ENCODE measurements around the gene CD14.

The CD14 gene

GRCh38 chr5:140633021-140633471, at the start of gene CD14:
TSS of gene CD14 (minus strand) at chr5:140633175. CDS start at chr5:140633071, 104 bp downstream.
- Histone ChIP-seq H3K4me2 (no peak within 1 kb of the TSS), H3K27me3 (ENCODE audit: insufficient read depth, low read depth) (no peaks in the 10 kb centered on the region), H3K79me2 (ENCODE audit: insufficient read depth, low read depth) (no peaks in the 10 kb centered on the region), H2AFZ (ENCODE audit: low read depth) (no peak within 1 kb of the TSS), H4K20me1 (ENCODE audit: insufficient read depth) (no peaks in the 10 kb centered on the region), H3K4me1 (ENCODE audit: low read depth, poor library complexity, severe bottlenecking) (no peaks in the 10 kb centered on the region), H3K36me3 (ENCODE audit: insufficient read depth) (no peaks in the 10 kb centered on the region), H3K27ac (no peak within 1 kb of the TSS), H3K9ac (no peak within 1 kb of the TSS), H3K4me3 (IDR thresholded peaks at IDR 0.05; ENCODE audit: insufficient read depth, low read depth, low read length) (no peak within 1 kb of the TSS)
- TF ChIP-seq CTCF (conservative IDR thresholded peaks at IDR 0.05; ENCODE audit: low read depth, low read length), result no peak

DNA sequence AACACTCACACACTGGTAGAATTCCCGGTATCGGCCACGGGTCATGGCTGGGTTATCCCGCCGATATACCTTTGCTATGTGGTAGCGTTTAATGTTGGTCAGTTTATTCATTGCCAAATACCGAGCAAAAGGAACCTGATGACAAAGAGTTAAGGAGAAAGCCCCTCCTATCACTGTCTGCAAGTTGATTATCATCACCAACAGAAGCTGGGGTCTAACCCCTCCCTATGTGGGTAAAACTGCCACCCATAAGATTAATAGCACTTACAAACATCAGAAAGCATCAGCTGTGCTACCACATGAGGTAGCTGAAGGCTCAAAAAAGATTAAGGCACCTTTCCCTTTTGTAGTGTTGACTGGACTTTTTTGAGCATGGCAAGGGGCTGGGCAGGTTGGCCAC, 46.0 kb upstream of the CD14 start:
- no peaks in the 10 kb centered on the region for H3K36me3 ChIP-seq (ENCODE audit: insufficient read depth)
- TF ChIP-seq CTCF (conservative IDR thresholded peaks at IDR 0.05; ENCODE audit: low read depth, low read length), result no peak
- H3K27me3 ChIP-seq (ENCODE audit: insufficient read depth, low read depth), result no peaks in the 10 kb centered on the region
- H4K20me1 ChIP-seq (ENCODE audit: insufficient read depth), result no peaks in the 10 kb centered on the region
- no peak overlapping the region for H3K4me2 ChIP-seq
- no peak overlapping the region for H3K4me3 ChIP-seq (IDR thresholded peaks at IDR 0.05; ENCODE audit: insufficient read depth, low read depth, low read length)
- no peak overlapping the region for H3K27ac ChIP-seq
- H2AFZ ChIP-seq (ENCODE audit: low read depth), result no peak overlapping the region
- peaks cover 4% of the 10 kb centered on the region for H3K4me1 ChIP-seq (ENCODE audit: low read depth, poor library complexity, severe bottlenecking)
- H3K9ac ChIP-seq, result no peak overlapping the region
- H3K79me2 ChIP-seq (ENCODE audit: insufficient read depth, low read depth), result no peaks in the 10 kb centered on the region

GRCh38 chr5:140677947-140678346, 45.0 kb upstream of the CD14 start:
- no peak overlapping the region for H3K4me2 ChIP-seq
- no peak overlapping the region for H3K4me3 ChIP-seq (IDR thresholded peaks at IDR 0.05; ENCODE audit: insufficient read depth, low read depth, low read length)
- no peaks in the 10 kb centered on the region for H3K79me2 ChIP-seq (ENCODE audit: insufficient read depth, low read depth)
- H3K27ac ChIP-seq, result no peak overlapping the region
- H3K4me1 ChIP-seq (ENCODE audit: low read depth, poor library complexity, severe bottlenecking), result peaks cover 4% of the 10 kb centered on the region
- H3K9ac ChIP-seq, result no peak overlapping the region
- H2AFZ ChIP-seq (ENCODE audit: low read depth), result no peak overlapping the region
- no peaks in the 10 kb centered on the region for H3K36me3 ChIP-seq (ENCODE audit: insufficient read depth)
- H4K20me1 ChIP-seq (ENCODE audit: insufficient read depth), result no peaks in the 10 kb centered on the region
- TF ChIP-seq CTCF (conservative IDR thresholded peaks at IDR 0.05; ENCODE audit: low read depth, low read length), result no peak
- no peaks in the 10 kb centered on the region for H3K27me3 ChIP-seq (ENCODE audit: insufficient read depth, low read depth)

GRCh38 chr5:140674629-140675028, 41.7 kb upstream of the CD14 start:
- H2AFZ ChIP-seq (ENCODE audit: low read depth), result no peak overlapping the region
- no peaks in the 10 kb centered on the region for H4K20me1 ChIP-seq (ENCODE audit: insufficient read depth)
- H3K4me2 ChIP-seq, result no peak overlapping the region
- no peaks in the 10 kb centered on the region for H3K36me3 ChIP-seq (ENCODE audit: insufficient read depth)
- no peak overlapping the region for H3K9ac ChIP-seq
- H3K4me3 ChIP-seq (IDR thresholded peaks at IDR 0.05; ENCODE audit: insufficient read depth, low read depth, low read length), result no peak overlapping the region
- no peak overlapping the region for H3K27ac ChIP-seq
- H3K79me2 ChIP-seq (ENCODE audit: insufficient read depth, low read depth), result no peaks in the 10 kb centered on the region
- no peak for TF ChIP-seq CTCF (conservative IDR thresholded peaks at IDR 0.05; ENCODE audit: low read depth, low read length)
- H3K4me1 ChIP-seq (ENCODE audit: low read depth, poor library complexity, severe bottlenecking), result peaks cover 4% of the 10 kb centered on the region
- no peaks in the 10 kb centered on the region for H3K27me3 ChIP-seq (ENCODE audit: insufficient read depth, low read depth)
